DMS 273 (cell line): Measurements from ENCODE around the gene RPL31.

Experiments used
- DNase-seq: peaks from one replicate; lab custom pipeline; 2025; ENCODE audit not compliant: unreplicated experiment; lab: John Stamatoyannopoulos, UW

The RPL31 gene

GRCh38 chr2:101001691-101002561 is at the start of gene RPL31:
TSS of gene RPL31 (plus strand) at chr2:101002289. CDS start at chr2:101002702, 413 bp downstream.
- peak; percentile 98 for DNase-seq

GRCh38 chr2:100952512-100952911 is 49.6 kb upstream of the RPL31 start:
- no peak for DNase-seq

GRCh38 chr2:100953406-100954043 is 48.6 kb upstream of the RPL31 start:
- DNase-seq, result no peak

- no peak for DNase-seq
Observed at GRCh38 chr2:100954044-100954420, 48.1 kb upstream of the RPL31 start.

GRCh38 chr2:100955226-100955625 is 46.9 kb upstream of the RPL31 start:
- no peak for DNase-seq

- DNase-seq, result no peak
Observed at GRCh38 chr2:100956081-100956480, 46.0 kb upstream of the RPL31 start.

- DNase-seq, result no peak
Observed at GRCh38 chr2:100957996-100958653, 44.0 kb upstream of the RPL31 start.

GRCh38 chr2:100959225-100959880 is 42.7 kb upstream of the RPL31 start:
- DNase-seq, result no peak

GRCh38 chr2:100960688-100961087 is 41.4 kb upstream of the RPL31 start:
- no peak for DNase-seq

GRCh38 chr2:100962366-100963025 is 39.6 kb upstream of the RPL31 start:
- no peak for DNase-seq

- no peak for DNase-seq
Observed at GRCh38 chr2:100963026-100963375, 39.1 kb upstream of the RPL31 start.

- DNase-seq, result no peak
Observed at GRCh38 chr2:100964222-100964621, 37.9 kb upstream of the RPL31 start.

- no peak for DNase-seq
Observed at GRCh38 chr2:100964681-100965169, 37.4 kb upstream of the RPL31 start.

GRCh38 chr2:100965596-100965995 is 36.5 kb upstream of the RPL31 start:
- DNase-seq, result no peak

GRCh38 chr2:100967716-100968115 is 34.4 kb upstream of the RPL31 start:
- no peak for DNase-seq

GRCh38 chr2:100968146-100969145 is 33.6 kb upstream of the RPL31 start:
- DNase-seq, result no peak

GRCh38 chr2:100969998-100970397 is 32.1 kb upstream of the RPL31 start:
- DNase-seq, result no peak

- no peak for DNase-seq
Observed at GRCh38 chr2:100971221-100971620, 30.9 kb upstream of the RPL31 start.

- DNase-seq, result no peak
Observed at GRCh38 chr2:100972452-100972851, 29.6 kb upstream of the RPL31 start.
